Middle frontal gyrus (tissue), 1 donor: Measurements from ENCODE around the gene STON2.
"Not testable (repeated sequence)": the region's sequence is repeated elsewhere in the genome, so short reads cannot be mapped to it uniquely, and the experiment has no call there.

Source experiments
- DNase-seq: peaks from one replicate; pipeline ENCODE4 v3.0.0-alpha.2; 2015; ENCODE audit warnings: low spot score; ENCODE audit errors: extremely low spot score

The STON2 gene

DNA sequence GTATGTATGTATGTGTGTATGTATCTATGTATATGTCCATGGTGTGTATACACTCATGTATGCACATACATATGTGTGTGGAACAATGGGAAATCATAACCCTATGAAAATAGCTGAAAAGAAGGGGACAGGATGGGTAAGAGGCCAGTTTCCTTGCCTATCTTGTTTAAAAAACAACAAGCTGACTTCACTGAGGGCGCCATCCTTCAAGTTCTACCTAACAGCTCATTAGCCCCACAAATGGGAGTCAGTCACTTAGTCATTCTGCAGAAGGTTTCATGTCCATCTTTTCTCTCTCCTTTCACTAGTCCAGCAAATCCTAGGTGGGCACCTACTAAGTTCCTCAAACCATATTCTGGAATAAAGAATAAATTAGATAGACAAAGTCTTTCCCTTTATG is 14.7 kb downstream of the STON2 start:
- DNase-seq = no peak

- DNase-seq = no peak
Observed at GRCh38 chr14:81384900-81385299, 15.2 kb downstream of the STON2 start.

DNA sequence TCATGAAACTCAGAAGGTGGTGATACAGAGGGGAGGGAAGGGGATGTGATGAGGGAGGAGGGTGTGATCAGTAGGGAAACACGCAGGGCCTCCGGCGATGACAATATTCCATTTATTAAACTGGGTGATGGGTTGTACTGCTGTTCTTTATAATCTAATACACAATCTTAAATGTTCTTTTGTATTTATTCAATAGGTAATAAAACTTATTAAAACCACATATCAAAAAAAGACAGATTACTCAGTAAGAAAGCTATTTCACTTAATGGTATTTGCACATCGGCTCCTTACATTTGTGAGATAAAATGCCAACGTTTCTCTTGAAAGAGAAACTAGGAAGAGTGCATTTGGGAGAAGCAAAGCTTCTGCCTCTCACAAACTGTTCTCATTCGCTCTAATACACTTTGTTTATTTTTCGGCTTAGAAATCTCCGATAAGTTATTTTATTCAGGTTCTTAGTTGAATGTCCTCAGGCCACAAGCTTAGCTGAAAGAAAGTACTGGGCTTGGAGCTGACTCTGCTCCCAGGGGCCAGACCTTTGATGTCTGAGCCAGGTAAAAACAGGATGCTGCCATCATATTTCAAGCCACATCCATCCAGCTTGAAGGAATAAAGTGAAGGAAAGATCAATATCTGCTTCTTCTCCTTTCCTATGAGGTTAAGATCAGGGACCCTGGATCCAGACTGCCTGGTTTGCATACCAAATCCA is 17.5 kb downstream of the STON2 start:
- no peak for DNase-seq

DNA sequence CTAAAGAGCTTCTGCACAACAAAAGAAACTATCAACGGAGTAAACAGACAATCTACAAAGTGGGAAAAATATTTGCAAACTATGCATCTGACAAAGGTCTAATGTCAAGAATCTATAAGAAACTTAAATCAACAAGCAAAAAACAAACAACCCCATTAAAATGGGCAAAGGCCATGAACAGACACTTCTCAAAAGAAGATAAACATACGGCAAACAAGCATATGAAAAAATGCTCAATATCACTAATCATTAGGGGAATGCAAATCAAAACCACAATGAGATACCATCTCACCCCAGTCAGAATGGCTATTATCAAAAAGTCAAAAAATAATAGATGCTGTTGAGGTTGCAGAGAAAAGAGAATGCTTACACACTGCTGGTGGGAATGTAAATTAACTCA is 20.1 kb downstream of the STON2 start:
- not testable (repeated sequence) for DNase-seq

DNA sequence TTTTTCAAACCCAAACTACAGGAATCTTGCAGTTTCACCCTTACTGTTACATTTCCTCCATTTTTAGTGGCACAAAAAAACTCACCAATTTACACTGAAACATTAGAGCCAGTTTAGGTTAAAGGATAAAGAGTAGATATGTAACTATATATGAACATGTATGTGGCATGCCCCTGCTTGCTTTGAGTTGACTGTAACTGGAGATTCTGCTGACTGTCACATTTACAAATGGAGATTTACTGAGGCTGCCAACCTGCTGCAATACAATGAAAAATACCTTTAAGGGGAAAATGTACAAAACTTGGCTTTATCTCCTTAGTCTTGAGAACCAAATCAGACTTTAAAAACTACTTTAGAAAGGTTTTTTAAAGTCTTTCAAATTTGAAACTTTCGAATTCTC is 28.3 kb downstream of the STON2 start:
- DNase-seq = no peak

DNA sequence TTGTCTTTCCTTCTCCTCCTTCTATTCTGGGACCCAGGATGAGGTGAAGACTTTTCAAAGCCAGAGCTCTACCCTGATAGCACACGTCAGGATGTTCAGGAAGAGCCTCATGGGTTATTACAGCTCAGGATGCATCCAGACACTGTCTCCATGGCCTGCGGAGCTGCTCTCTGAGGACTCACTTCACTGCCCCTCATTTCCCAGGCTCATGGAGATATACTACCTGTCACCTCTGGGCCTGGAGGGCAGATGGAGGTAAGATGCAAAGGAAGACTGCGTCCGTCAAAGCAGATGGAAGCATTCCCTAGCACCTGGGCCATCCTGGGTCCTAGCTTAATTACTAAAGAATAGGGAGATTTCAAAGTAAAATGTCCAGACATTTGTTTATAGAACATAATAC is 32.6 kb downstream of the STON2 start:
- DNase-seq = no peak

GRCh38 chr14:81366884-81367283 is 33.2 kb downstream of the STON2 start:
- no peak for DNase-seq

- no peak for DNase-seq
Observed at GRCh38 chr14:81366214-81366613, 33.9 kb downstream of the STON2 start.

DNA sequence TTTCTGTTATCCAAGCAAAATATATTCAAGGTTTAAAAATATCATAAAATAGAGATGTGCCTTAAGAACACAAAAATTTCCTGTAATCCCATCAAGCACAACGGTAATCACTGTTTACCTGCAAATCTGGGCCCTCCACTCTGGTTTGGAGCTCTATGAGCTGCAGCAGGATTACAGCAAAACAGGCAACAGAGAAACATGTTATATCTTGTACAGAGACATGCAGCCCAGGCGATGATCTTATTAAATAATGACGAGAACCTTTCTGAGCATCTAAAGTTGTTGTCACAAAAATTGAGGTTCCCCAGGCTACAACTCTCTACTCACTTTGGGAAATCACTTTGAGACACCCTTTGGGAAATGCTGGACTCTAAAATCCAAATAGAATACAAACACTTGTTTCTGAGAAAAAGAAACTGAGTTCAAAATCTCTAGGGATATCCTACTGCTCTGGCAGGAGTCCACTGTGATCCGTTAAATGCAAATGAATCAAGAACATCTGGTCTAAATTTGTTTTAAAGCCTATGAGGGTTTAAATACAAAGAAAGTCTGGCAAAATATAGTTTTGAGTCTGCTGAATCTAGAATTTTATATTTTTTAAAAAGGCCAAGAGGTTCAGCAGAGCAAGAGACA is 36.3 kb downstream of the STON2 start:
- DNase-seq = no peak

- DNase-seq = no peak
Observed at GRCh38 chr14:81353691-81354323, 46.3 kb downstream of the STON2 start.

- DNase-seq = no peak
Observed at GRCh38 chr14:81352413-81352812, 47.7 kb downstream of the STON2 start.

DNA sequence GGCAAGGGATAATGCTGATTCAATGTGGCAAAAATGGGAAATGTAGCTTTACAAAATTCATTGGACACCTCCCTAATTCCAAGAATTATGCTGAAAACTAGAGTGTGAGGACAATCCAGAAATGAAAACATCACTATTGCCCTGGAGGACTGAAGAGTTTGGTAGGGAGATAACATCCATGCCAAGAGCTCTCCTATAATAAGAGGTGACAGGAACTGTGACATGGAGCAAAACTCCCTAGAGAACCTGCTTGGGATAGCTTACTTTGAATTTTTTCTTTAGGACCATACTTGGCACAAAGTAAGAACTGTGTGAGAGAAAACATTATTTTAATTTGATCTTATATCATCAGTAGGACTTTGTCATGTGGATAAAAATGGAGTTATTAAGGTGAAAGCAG is 48.9 kb downstream of the STON2 start:
- no peak for DNase-seq

DNA sequence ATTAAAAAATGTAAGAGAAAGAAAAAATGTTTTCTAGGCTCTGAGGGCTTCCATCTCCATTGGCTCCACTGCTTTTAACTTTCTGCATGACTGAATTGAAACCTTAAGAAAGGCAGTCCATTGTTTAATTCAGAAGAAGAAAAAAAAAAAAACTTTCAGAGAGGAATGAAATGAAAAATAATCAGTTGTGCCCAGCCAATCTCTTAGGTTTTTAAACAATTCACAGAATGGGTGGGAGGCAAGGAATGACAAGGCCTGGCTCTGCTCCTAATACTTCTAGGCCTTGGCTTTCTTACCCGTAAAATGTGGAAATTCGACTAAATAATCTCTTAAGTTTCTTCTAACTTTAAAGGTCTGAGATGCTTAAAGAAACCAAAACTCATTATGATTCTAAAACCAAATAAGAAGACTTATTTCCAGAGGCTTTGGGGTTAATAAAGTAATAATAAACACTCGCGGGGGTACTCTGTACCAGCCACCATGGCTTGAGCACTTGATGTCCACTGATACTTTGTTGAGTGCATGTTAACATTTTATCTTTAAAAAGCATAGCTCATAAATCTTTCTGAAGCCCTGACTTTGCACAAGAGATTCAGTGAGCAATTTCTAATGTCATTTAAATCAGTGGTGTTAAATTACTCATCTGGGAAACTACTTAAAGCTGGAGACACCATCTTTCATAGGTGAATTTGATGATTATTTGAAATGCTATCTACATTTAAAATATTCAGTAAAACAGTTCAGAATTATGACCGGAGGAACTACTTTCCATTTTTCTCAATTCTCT is 49.6 kb downstream of the STON2 start:
- DNase-seq = no peak

- no peak for DNase-seq
Observed at GRCh38 chr14:81348061-81348460, 52.1 kb downstream of the STON2 start.

- no peak for DNase-seq
Observed at GRCh38 chr14:81345781-81346180, 54.3 kb downstream of the STON2 start.

GRCh38 chr14:81344481-81345160 is 55.5 kb downstream of the STON2 start:
- DNase-seq = no peak

DNA sequence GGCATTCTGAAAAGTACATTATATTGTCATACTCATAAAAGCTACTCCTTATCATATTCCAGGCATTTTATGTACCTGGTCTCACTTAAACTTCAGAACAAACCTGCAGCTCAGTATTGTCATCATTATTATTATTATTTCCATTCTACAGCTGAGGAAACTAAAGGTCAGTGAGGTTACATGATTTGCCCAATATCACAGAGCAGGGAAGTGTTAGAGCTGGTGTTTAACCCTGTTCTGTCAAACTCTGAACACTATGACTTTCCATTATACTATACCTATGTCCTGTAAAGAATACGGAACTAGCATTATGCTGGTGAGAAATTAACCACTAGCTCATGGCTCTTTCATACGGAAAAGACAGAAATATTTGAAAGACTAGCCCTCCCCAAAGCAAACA is 56.4 kb downstream of the STON2 start:
- no peak for DNase-seq

DNA sequence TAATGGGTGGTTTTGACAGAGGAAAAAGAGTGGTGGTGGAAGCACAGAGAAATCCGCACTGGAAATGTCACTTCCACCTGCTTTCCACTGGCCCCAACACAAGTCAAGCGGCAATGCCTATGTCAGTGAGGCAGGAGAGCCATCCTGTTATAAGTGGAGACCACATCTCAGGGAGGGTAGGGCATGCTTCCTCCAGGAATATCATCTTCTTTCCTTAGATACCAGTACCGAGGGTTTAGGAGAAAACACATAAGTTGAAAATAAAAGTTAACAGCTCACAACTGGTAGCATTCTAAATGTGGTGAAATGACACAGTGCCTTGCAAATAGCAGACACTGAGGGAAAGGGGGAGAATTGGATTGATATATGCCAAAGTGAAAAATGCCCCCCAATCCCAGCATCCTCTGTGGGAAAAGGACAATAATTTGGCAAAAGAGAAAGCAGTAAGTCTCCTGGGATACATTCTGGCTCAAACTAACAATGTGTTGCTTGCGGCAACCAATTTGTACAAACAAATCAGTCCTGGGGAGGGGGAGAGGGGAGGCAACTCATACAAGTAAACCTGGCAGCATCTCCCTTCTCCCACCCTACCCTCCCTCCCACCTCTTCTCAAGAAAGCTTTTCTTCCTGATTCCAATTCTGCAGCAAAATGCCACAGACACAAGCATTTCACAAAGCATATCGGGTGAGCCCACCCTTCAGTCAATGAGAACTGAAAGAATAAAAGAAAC is 57.1 kb downstream of the STON2 start:
- no peak for DNase-seq

- DNase-seq = no peak
Observed at GRCh38 chr14:81341781-81342180, 58.3 kb downstream of the STON2 start.

- DNase-seq = no peak
Observed at GRCh38 chr14:81341370-81341769, 58.8 kb downstream of the STON2 start.

GRCh38 chr14:81340201-81340600 is 59.9 kb downstream of the STON2 start:
- no peak for DNase-seq
